ENCODE measurements around the gene ZNF10. TPM values are rescaled to one million over a fixed set of nuclear protein-coding genes. Genes with fewer than 3 reads are reported as not detected.

ZNF10 gene
- total RNA-seq, 1 donor from 2014 or later, result 19.6 TPM

GRCh38 chr12:133105620-133106019 is 24.8 kb upstream of the ZNF10 start:
- Histone ChIP-seq H3K9ac (no peak overlapping the region), H3K79me2 (ENCODE audit: low read depth) (no peaks in the 10 kb centered on the region), H3K9me3 (ENCODE audit: low read depth) (peaks cover 83% of the 10 kb centered on the region), H3K4me3 (peak overlapping the region; percentile 13), H3K4me2 (no peak overlapping the region), H3F3A (ENCODE audit: low read depth) (peaks cover 24% of the 10 kb centered on the region), H3K27ac (no peak overlapping the region), H3K36me3 (peaks cover 92% of the 10 kb centered on the region), H3K27me3 (no peaks in the 10 kb centered on the region), H3K4me1 (no peaks in the 10 kb centered on the region), H4K20me1 (ENCODE audit: low read depth) (no peaks in the 10 kb centered on the region), H2AFZ (replicated peaks) (no peak overlapping the region)
- H3K9me3 Mint-ChIP-seq, result peaks cover 93% of the 10 kb centered on the region
- H3K36me3 Mint-ChIP-seq, result peaks cover 88% of the 10 kb centered on the region
- H3K27me3 Mint-ChIP-seq (ENCODE audit: insufficient read depth, low read depth), result peaks cover 5% of the 10 kb centered on the region
- no peak for DNase-seq (ENCODE audit: low spot score)
- no peak overlapping the region for H3K27ac Mint-ChIP-seq
- H3K4me1 Mint-ChIP-seq, result no peaks in the 10 kb centered on the region
- no peak for TF ChIP-seq CTCF (IDR thresholded peaks at IDR 0.05)
- TF ChIP-seq EZH2 (IDR thresholded peaks at IDR 0.05), result no peak
- no peak for TF ChIP-seq EZH2phosphoT487 (IDR thresholded peaks at IDR 0.05)
- H3K4me3 Mint-ChIP-seq, result no peak overlapping the region

GRCh38 chr12:133106253-133106652 is 24.2 kb upstream of the ZNF10 start:
- peaks cover 82% of the 10 kb centered on the region for H3K9me3 ChIP-seq (ENCODE audit: low read depth)
- H3K27ac Mint-ChIP-seq, result no peak overlapping the region
- TF ChIP-seq EZH2phosphoT487 (IDR thresholded peaks at IDR 0.05) (no peak), EZH2 (IDR thresholded peaks at IDR 0.05) (no peak), CTCF (IDR thresholded peaks at IDR 0.05) (no peak)

GRCh38 chr12:133107121-133107520 is 23.3 kb upstream of the ZNF10 start:
- peaks cover 94% of the 10 kb centered on the region for H3K9me3 Mint-ChIP-seq

More at GRCh38 chr12:133106253-133106652, 24.2 kb upstream of the ZNF10 start:
- Histone ChIP-seq H3K36me3 (peaks cover 91% of the 10 kb centered on the region), H3F3A (ENCODE audit: low read depth) (peaks cover 28% of the 10 kb centered on the region), H3K27ac (no peak overlapping the region), H3K4me3 (peak overlapping the region; percentile 13), H3K27me3 (no peaks in the 10 kb centered on the region), H3K79me2 (ENCODE audit: low read depth) (no peaks in the 10 kb centered on the region), H4K20me1 (ENCODE audit: low read depth) (no peaks in the 10 kb centered on the region), H3K9ac (no peak overlapping the region), H2AFZ (replicated peaks) (no peak overlapping the region), H3K4me2 (no peak overlapping the region), H3K4me1 (no peaks in the 10 kb centered on the region)
- Mint-ChIP-seq H3K36me3 (peaks cover 86% of the 10 kb centered on the region), H3K9me3 (peaks cover 93% of the 10 kb centered on the region), H3K4me1 (no peaks in the 10 kb centered on the region), H3K27me3 (ENCODE audit: insufficient read depth, low read depth) (peaks cover 5% of the 10 kb centered on the region), H3K4me3 (no peak overlapping the region)
- no peak for DNase-seq (ENCODE audit: low spot score)

More at GRCh38 chr12:133107121-133107520, 23.3 kb upstream of the ZNF10 start:
- Mint-ChIP-seq H3K4me3 (no peak overlapping the region), H3K27ac (no peak overlapping the region), H3K4me1 (no peaks in the 10 kb centered on the region), H3K27me3 (ENCODE audit: insufficient read depth, low read depth) (peaks cover 5% of the 10 kb centered on the region), H3K36me3 (peaks cover 82% of the 10 kb centered on the region)
- H3F3A ChIP-seq (ENCODE audit: low read depth), result peaks cover 28% of the 10 kb centered on the region
- no peak overlapping the region for H2AFZ ChIP-seq (replicated peaks)
- no peak overlapping the region for H3K9ac ChIP-seq
- no peaks in the 10 kb centered on the region for H3K4me1 ChIP-seq
- H4K20me1 ChIP-seq (ENCODE audit: low read depth), result no peaks in the 10 kb centered on the region
- no peak for DNase-seq (ENCODE audit: low spot score)
- no peaks in the 10 kb centered on the region for H3K27me3 ChIP-seq
- peaks cover 90% of the 10 kb centered on the region for H3K36me3 ChIP-seq
- no peak overlapping the region for H3K27ac ChIP-seq
- no peak for TF ChIP-seq EZH2phosphoT487 (IDR thresholded peaks at IDR 0.05)
- TF ChIP-seq CTCF (IDR thresholded peaks at IDR 0.05), result no peak
- no peak for TF ChIP-seq EZH2 (IDR thresholded peaks at IDR 0.05)
- peaks cover 83% of the 10 kb centered on the region for H3K9me3 ChIP-seq (ENCODE audit: low read depth)
- H3K4me2 ChIP-seq, result no peak overlapping the region
- H3K79me2 ChIP-seq (ENCODE audit: low read depth), result no peaks in the 10 kb centered on the region
- H3K4me3 ChIP-seq, result peak overlapping the region; percentile 7

All from neural progenitor cell (in vitro differentiated cells).